NCI-H748 treated with DMSO at 0.1 percent for 48 hours (cell line): ENCODE results near the gene MMRN2.
"Not testable (repeated sequence)": the region's sequence is repeated elsewhere in the genome, so short reads cannot be mapped to it uniquely, and the experiment has no call there.

Source experiments
- DNase-seq: peaks from one replicate; lab custom pipeline; 2025; lab: John Stamatoyannopoulos, UW

Gene MMRN2

DNA sequence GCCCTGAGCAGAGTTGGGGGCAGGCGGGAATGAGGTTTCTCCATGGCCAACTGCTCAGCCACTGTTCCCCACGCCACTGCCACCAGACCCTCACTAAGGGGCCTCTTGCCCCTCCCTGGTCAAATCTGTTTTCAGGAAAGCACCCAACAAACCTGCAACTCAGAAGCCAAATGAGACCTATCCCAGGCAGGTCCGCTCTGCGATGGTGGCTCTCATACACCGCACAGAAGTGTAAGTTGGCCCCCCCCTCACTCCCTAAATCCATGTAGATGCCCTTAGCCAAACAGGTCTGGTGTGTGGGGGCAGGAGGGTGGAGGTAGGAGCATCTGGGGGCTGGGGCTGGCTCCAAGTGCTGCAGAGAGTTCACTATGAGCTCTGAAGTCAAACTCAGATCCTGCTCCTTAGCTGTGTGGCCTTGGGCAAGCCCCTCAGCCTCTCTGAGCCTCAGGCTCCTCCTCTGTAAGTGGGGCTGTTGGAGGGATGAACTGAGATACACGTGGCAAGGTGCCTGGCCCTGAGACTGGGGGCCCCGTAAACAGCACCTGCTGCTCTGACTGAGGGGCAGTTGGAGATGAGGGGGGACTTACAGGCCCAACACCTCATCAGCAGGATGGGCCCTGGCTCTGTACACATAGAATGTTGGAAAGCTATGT, 1.1 kb downstream of the MMRN2 start:
- DNase-seq = no peak

DNA sequence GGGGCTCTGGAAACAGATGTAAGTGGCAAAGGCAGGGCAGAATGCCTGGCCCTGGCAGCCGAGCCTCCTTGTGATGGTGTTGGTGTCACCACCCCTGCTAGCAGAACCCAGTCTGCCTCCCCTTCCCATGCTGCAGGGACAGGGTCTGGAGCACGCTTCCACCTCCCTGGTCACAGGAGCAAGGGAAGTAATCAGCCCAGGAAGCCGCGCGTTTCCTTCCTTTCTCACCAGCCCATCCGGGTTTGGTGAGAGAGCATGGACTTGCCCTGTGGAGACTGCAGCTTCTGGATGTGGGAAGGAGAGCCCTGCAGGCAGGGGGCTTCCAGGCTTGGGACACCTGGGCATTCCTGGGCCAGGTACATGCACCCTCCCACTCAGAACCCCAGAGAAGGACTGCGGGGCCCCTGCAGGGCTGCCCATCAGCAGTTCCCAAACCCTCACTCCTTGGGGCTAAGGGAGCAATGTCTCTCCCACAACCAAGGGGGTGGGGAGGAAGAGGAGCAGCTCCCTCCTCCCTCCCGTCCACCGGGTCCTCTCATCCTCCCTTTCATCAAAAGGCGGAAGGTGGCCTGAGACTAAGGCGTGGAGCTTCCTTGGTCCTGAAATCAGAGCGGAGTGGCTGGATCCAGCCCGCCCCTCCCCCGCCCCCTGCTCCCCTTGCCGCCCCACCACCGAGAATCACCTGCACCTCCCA, 1.8 kb downstream of the MMRN2 start:
- no peak for DNase-seq

GRCh38 chr10:86954681-86955500, 2.5 kb downstream of the MMRN2 start:
- DNase-seq = no peak

GRCh38 chr10:86953747-86954680, 3.4 kb downstream of the MMRN2 start:
- DNase-seq = no peak

- DNase-seq = not testable (repeated sequence)
These were observed 4.7 kb downstream of the MMRN2 start for GRCh38 chr10:86952697-86953096.

GRCh38 chr10:86952106-86952505, 5.3 kb downstream of the MMRN2 start:
- DNase-seq = no peak

DNA sequence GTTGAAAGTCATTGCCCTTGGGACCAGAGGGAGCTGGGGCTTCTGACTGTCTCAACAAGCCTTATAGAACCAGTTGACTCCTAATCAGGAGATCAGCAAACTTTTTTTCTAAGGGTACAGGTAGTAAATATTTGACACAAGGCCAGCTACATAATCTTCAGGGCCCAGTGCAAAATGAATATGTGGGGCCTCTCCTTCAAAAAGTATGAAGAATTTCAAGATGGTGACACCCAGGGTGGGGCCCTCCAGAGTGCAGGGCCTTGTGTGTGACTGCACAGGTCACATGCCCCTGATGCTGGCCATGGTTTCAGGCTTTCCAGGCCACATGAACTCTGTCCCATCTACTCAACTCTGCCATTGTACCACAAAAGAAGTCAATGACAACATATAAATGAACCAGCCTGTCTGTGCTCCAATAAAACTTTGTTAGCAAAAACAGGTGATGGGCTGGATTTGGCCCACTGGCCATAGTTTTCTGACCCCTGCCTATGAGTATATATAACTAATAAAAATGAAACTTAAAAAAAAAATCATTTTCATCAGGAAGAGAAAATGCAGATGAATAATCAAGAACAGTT, 6.1 kb downstream of the MMRN2 start:
- no peak for DNase-seq

DNA sequence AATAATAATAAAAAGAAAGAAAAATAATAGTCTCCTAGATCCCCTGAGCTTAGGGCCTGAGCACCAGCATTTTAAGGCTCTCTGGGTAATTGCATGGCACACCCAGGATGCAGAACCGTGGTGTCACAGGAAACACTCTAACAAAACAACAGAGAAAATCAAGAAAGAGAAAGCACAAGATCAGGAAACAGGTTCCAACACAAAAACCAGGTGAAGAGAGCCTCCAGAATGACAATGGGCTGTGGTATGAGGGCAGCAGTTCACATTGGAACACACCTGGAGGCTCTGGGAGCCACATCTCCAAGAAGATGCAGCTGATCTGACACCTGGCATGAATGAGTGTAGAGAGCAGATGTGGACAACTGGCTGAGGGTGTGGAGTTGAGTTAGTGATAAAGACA, 7.1 kb downstream of the MMRN2 start:
- DNase-seq = no peak

- not testable (repeated sequence) for DNase-seq
These were observed 9.6 kb downstream of the MMRN2 start for GRCh38 chr10:86947806-86948205.

GRCh38 chr10:86946213-86947155, 10.9 kb downstream of the MMRN2 start:
- DNase-seq = no peak

DNA sequence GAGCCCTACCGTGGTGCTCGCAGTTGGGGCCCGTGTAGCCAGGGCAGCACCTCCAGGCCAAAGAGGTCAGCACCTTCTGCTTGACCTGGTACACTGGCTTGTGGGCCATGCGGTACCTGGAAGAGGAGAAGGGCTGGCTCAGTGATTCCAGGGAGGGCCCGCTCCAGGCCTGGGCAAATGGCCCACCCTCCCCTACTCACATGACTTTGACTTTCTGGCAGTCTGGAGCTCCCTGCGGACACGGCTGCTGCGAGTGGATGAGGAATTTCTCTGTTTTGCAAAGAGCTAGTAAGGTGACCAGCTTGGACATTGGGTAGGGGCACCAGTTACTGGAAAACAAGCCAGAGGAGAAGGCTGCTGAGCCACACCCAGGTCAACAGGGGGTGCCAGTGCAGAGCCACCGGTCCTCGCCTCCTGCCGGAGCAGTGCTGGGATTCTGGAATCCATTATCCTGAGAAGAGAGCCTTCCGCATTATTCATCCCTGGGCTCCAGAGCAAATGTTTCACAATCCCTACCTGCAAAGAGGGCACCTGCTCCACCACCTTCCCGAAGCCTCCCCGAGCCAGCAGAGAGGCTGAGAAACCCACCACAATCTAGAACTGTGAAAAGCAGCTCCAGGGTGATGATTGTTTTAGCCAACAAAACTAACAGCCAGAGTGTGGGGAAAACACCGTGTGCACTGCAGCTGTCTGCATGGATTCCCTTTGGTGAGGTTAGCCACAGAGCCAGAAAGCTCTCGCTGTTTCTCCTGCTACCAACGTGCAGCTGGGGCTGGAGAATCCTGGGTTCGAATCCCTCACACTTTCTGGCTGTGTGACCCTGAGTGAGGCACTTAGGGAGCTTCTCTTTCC, 11.8 kb downstream of the MMRN2 start:
- DNase-seq = no peak

DNA sequence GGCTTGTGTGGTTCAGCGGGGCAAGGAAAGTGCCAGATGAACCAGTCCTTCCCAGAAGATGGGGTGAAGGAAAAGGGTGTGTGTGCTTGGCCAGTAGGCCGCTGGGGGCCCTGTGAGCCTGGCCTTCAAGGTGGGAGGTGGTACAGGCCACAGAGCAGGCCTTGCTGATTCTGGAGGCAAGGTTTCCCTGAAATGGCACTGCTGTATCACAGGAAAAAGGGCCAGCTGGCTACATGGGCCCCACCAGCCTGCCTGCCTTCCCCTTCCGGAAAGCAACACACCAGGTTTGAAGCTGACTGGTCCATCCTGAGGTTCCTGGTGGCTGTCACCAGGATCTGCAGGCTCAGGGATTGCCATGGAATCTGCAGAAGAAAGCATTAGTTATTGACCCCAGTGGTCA, 12.5 kb downstream of the MMRN2 start:
- DNase-seq = no peak

DNA sequence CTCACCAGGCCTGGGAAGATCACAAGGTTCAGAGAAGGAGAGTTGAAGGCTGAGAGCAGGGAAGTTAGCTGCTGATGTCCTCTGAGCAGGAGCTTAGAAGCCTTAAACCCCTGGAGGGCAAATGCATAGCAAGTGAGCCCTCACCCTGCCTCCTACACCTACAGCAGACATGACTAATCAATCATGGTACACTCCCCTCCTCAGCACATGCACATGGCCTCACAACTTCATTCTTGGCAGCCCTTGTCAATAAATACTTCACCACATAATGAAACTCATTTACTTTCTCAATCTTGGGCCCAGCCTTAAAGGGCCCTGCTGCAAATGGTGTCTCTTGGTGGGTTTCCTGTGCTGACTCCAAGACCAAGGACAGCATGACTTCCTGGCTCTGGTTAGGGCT, 12.9 kb downstream of the MMRN2 start:
- DNase-seq = no peak

- no peak for DNase-seq
These were observed 13.4 kb downstream of the MMRN2 start for GRCh38 chr10:86944031-86944419.

- no peak for DNase-seq
These were observed 13.9 kb downstream of the MMRN2 start for GRCh38 chr10:86943316-86944030.

GRCh38 chr10:86942441-86943315, 14.7 kb downstream of the MMRN2 start:
- DNase-seq = no peak

DNA sequence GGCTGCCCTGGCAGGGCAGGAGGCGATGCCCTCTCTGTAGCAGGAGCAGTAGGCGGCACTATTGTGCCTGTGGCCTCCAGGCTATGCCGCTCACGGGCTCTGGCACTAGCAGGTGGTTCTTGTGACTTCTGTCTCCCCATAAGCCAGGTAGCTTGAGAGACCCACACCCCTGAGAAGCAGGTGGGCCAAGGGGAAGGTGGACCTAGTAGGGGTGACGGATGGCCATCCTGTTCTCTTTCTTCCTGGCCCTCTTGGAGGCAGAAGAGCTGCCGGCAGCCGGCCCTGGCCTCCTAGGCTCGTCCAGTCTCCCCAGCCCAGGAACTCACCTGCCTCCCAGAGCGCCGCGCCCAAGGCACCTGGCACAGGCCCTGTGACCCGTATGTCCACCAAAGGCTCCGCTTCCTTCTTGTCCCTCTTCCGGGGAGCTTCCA, 15.4 kb downstream of the MMRN2 start:
- no peak for DNase-seq

DNA sequence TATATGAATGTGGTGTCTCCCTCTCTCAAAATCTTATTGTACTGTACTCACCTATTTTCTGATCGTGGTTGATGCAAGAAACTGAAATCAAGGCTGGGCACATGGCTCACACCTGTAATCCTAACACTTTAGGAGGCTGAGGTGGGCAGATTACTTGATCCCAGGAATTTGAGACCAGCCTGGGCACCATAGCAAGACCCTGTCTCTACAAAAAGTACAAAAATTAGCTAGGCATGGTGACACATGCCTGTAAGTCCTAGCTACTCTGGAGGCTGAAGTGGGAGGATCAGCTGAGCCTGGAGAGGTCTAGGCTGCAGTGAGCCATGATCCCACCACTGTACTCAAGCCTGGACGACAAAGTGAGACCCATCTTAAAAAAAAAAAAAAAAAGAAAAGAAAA, 16.0 kb downstream of the MMRN2 start:
- DNase-seq = no peak
